ENCODE measurements around the gene KDM4C. TPM values are rescaled to one million over a fixed set of nuclear protein-coding genes. Genes with fewer than 3 reads are reported as not detected.
"Not testable (repeated sequence)": the region's sequence is repeated elsewhere in the genome, so short reads cannot be mapped to it uniquely, and the experiment has no call there.

KDM4C gene
- total RNA-seq, 6 donors from 2014 or later = 31.6 to 96.4 (median 41.2) TPM

DNA sequence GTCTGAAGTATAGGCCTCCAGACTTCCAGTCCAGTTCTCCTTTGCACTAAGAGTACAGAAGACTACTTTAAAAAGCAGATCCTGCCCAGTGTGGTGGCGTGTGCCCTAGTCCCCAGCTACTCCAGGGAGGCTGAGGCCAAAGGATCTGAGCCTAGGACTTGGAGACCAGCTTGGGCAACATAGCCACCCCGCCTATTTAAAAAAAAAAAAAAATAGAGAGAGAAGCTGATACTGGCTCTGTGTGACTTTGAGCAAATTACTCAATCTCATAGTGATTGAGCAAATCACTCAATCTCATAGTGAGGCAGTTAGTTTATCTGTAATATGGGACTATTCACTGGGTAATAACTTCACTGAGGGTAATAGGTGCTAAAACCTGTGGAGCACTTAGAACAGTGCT, 43.6 kb upstream of the KDM4C start:
- WGBS, 2 donors = 75 to 87% methylated on average over 2 of the region's 2 CpGs
- H3K4me3 ChIP-seq = no peak overlapping the region
- no peaks in the 10 kb centered on the region for H3K9me3 ChIP-seq
- no peaks in the 10 kb centered on the region for H3K27me3 ChIP-seq
- DNase-seq (no peak), ATAC-seq (ENCODE audit: low FRiP score in 2 of 2) (peak; percentile 48 to 50)
- H3K36me3 ChIP-seq = no peaks in the 10 kb centered on the region
- no peak for TF ChIP-seq EP300 (IDR thresholded peaks at IDR 0.05)
- TF ChIP-seq CTCF (IDR thresholded peaks at IDR 0.05) = no peak
- TF ChIP-seq POLR2AphosphoS5 (IDR thresholded peaks at IDR 0.05) = no peak
- no peak for TF ChIP-seq POLR2A (IDR thresholded peaks at IDR 0.05)
- peaks cover 0 to 10% (median 6%) of the 10 kb centered on the region in 4 donors for H3K4me1 ChIP-seq
- no peak overlapping the region for H3K27ac ChIP-seq

GRCh38 chr9:6715153-6715754, 42.5 kb upstream of the KDM4C start:
- H3K27ac ChIP-seq; H3K36me3 ChIP-seq; H3K4me1 ChIP-seq; H3K27me3 ChIP-seq; ATAC-seq (ENCODE audit: low FRiP score in 2 of 2); H3K9me3 ChIP-seq: not testable (repeated sequence)
- DNase-seq = peak in 1 of 2 donors; percentile 37
- peak overlapping the region in 3 of 4 donors; percentile 36 to 58 (median 48) for H3K4me3 ChIP-seq
- 85 to 91% methylated on average over 28 of the region's 28 CpGs for WGBS, 2 donors

- Histone ChIP-seq H3K4me1 (peaks cover 0 to 10% (median 6%) of the 10 kb centered on the region in 4 donors), H3K27me3 (no peaks in the 10 kb centered on the region), H3K27ac (peak overlapping the region in 1 of 4 donors; percentile 76), H3K36me3 (no peaks in the 10 kb centered on the region), H3K4me3 (peak overlapping the region in 3 of 4 donors; percentile 36 to 58 (median 48)), H3K9me3 (no peaks in the 10 kb centered on the region)
- peak; percentile 83 to 89 for ATAC-seq (ENCODE audit: low FRiP score in 2 of 2)
- peak; percentile 78 to 94 for DNase-seq
- no peak for TF ChIP-seq EP300 (IDR thresholded peaks at IDR 0.05)
- TF ChIP-seq POLR2AphosphoS5 (IDR thresholded peaks at IDR 0.05) = peak in 1 of 2 donors; percentile 12
- peak in 1 of 4 donors; percentile 72 for TF ChIP-seq POLR2A (IDR thresholded peaks at IDR 0.05)
- TF ChIP-seq CTCF (IDR thresholded peaks at IDR 0.05) = no peak
- WGBS, 2 donors = 28 to 39% methylated on average over 43 to 61 of the region's 61 CpGs
These were observed 41.8 kb upstream of the KDM4C start for GRCh38 chr9:6715755-6716643.

DNA sequence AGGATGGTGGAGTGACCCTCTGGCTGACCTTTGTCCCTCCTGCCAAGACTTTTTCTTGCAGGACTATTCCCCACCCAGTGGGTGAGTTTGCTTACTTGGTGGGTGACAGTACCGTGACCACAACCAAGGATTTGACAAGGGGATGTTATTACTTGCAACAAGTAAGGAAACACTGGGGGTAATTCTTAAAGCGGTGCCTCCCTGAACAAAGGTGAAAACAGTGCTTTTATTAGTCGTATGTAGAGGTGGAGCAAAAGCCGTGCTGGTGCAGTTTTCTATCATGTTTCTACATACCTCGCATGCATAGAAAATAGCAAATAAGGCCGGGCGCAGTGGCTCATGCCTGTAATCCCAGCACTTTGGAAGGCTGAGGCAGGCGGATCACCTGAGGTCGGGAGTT, 41.0 kb upstream of the KDM4C start:
- TF ChIP-seq CTCF (IDR thresholded peaks at IDR 0.05) = no peak
- no peak for TF ChIP-seq POLR2AphosphoS5 (IDR thresholded peaks at IDR 0.05)
- TF ChIP-seq POLR2A (IDR thresholded peaks at IDR 0.05) = no peak
- TF ChIP-seq EP300 (IDR thresholded peaks at IDR 0.05) = no peak
- no peak overlapping the region for H3K27ac ChIP-seq
- DNase-seq (no peak), ATAC-seq (ENCODE audit: low FRiP score in 2 of 2) (no peak)
- H3K27me3 ChIP-seq = no peaks in the 10 kb centered on the region
- 88 to 96% methylated on average over 9 of the region's 9 CpGs for WGBS, 2 donors
- H3K4me1 ChIP-seq = peaks cover 0 to 10% (median 6%) of the 10 kb centered on the region in 4 donors
- H3K9me3 ChIP-seq = no peaks in the 10 kb centered on the region
- H3K36me3 ChIP-seq = no peaks in the 10 kb centered on the region
- H3K4me3 ChIP-seq = peak overlapping the region in 1 of 4 donors; percentile 48

GRCh38 chr9:6723881-6724420, 33.8 kb upstream of the KDM4C start:
- H3K27ac ChIP-seq = no peak overlapping the region
- H3K27me3 ChIP-seq = no peaks in the 10 kb centered on the region
- H3K4me1 ChIP-seq = no peaks in the 10 kb centered on the region
- DNase-seq (no peak), ATAC-seq (ENCODE audit: low FRiP score in 2 of 2) (no peak)
- no peaks in the 10 kb centered on the region for H3K36me3 ChIP-seq
- H3K4me3 ChIP-seq = no peak overlapping the region
- TF ChIP-seq POLR2AphosphoS5 (IDR thresholded peaks at IDR 0.05) (no peak), EP300 (IDR thresholded peaks at IDR 0.05) (no peak), CTCF (IDR thresholded peaks at IDR 0.05) (no peak), POLR2A (IDR thresholded peaks at IDR 0.05) (no peak)
- H3K9me3 ChIP-seq = no peaks in the 10 kb centered on the region
- 75 to 79% methylated on average over 2 of the region's 2 CpGs for WGBS, 2 donors
